Hematopoietic multipotent progenitor cell treated with erythropoietin and hydrocortisone succinate and interleukin-3 and kit ligand, for 6 days (in vitro differentiated cells): Measurements from ENCODE around the gene IER5L.
"Not testable (repeated sequence)": the region's sequence is repeated elsewhere in the genome, so short reads cannot be mapped to it uniquely, and the experiment has no call there.

Source experiments
- DNase-seq: peaks from one replicate; pipeline ENCODE4 v3.0.0-alpha.2; 2015

Gene IER5L

GRCh38 chr9:129138144-129138462 lies 40.0 kb downstream of the IER5L start:
- no peak for DNase-seq

DNA sequence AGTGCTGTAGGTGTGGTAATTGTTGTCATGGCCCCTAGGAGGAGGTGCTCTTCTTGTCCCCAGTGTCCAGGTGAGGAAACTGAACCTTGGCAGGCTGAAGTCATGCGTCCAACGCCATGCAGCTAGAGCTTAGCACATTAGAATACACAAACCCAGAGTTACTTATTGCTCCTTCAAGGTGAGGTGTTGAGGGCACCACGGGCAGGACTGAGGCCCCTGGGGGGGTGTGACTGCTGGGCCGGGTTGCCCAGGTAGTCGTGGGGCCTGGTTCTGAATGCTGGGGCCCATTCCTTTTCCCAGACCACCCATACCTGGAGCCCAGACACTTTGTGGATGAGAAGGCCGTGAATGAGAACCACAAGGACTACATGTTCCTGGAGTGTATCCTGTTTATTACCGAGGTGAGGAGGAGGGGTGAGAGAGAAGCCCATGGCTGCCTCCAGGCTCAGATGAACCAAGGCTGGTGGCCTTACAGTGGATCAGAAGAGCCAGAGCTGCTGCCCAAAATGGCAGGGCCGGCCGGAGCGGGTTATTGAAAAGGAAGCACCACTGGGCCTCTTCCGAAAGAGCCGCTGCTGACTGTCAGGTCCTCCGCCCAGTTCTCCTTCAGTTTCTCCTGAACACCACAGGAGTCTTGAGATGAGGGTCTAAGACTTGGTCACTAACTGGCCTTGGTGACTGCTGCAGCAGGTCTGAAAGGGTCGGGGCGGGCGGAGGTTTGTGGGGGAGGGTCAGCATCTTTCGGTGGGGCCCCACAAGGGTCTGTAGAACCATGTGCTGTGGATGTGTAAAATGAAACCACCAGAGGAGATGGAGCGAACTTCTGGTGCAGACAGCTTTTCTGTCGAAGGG lies 40.5 kb downstream of the IER5L start:
- no peak for DNase-seq

GRCh38 chr9:129136446-129137035 lies 41.5 kb downstream of the IER5L start:
- no peak for DNase-seq

DNA sequence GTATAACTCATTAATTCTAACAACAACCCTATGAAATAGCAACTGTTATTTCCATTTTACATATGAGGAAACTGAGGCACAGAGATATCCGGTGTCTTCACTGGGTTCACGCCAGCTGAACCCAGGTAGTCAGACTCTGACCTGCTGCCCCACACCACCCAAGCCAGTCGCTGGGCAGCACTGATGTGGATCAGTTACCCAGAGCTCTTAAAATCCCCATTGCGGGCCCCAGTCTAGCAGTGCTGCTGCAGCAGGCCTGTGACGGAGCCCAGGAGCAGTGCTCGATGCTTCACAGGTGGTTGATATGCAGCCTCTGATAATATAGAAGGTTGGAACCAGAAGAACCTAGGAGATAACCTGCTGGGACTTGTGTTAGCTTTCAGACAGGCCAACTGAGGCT lies 42.6 kb downstream of the IER5L start:
- DNase-seq: no peak

GRCh38 chr9:129133082-129133481 lies 45.0 kb downstream of the IER5L start:
- DNase-seq: no peak

GRCh38 chr9:129131300-129132145 lies 46.5 kb downstream of the IER5L start:
- DNase-seq: peak; percentile 82

- DNase-seq: no peak
Observed at GRCh38 chr9:129130791-129131190, 47.3 kb downstream of the IER5L start.

- not testable (repeated sequence) for DNase-seq
Observed at GRCh38 chr9:129130271-129130670, 47.8 kb downstream of the IER5L start.

DNA sequence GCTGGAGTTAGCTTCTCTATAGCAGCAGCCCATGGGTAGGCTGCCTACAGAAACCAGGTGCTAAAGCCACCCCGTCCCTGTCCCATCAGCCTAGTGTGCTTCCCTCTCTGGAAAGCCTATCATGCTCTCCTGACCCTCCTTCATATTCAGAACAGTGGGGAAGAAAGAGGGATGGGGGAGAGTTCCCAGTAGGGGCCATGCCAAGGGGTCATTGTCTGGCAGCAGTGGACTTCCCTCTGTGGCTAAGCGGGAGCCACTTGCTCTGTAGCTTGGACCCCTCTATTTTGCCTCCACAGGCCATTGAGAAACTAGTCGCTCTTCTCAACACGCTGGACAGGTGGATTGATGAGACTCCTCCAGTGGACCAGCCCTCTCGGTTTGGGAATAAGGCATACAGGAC lies 49.4 kb downstream of the IER5L start:
- DNase-seq: no peak

DNA sequence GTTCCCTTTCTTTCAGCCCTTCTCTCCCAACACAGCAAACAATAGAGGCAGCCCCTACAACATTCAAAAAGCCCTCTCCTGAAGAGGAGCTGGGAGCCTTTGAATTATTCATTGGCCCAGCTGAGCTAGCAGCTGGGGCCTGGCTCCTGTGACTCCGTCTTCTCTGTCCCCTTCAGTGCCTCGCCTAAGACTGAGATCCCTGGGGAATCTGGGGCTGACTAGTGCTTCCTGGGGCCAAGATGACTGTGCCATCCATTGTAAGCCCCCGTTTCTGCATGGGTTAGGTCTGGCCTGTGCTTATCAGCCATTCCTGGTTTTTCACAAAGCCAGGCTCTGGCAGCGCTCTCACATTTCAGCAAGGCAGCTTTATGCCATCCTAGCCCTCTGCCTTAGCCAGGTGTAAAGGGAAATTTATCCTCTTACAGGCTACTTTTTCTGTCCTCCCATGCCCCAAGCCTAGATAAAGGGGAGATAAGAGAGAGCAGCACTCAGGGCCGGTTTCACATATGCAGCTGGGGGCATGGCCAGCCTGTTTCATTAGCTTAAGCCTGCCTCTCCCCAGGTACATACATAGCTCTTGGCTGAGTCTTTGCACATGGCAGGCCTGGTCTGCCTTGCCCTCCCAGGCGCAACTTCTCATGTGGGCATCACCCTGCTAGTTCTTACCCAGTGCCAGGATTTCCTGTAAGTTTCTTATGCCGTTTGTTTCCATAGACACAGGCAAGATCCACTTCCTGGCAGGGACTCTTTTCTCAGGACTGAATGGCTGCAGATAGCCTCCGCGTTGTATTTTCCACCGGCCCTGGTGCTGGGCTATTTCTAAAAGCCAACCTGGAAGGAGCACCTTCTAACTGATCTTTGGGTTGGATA lies 51.1 kb downstream of the IER5L start:
- DNase-seq: no peak
